PC-9 (cell line): ENCODE results near the gene MAP3K13.
"Not testable (repeated sequence)": the region's sequence is repeated elsewhere in the genome, so short reads cannot be mapped to it uniquely, and the experiment has no call there.

ENCODE experiments used
- EZH2 ChIP-seq: fragments of 200-600 bp; sonication (generic); IDR thresholded peaks from 2 replicates; pipeline ENCODE4 v1.8.0; 2017; ENCODE audit warnings: antibody characterized with exemption, low read depth
- TF ChIP-seq, protein P1 (sequence below): fragments of 200-600 bp; sonication (generic); conservative IDR thresholded peaks from 2 replicates; pipeline ENCODE4 v1.6.1; 2017; ENCODE audit warnings: mixed run types, antibody characterized with exemption, mild to moderate bottlenecking, moderate library complexity

DNA sequence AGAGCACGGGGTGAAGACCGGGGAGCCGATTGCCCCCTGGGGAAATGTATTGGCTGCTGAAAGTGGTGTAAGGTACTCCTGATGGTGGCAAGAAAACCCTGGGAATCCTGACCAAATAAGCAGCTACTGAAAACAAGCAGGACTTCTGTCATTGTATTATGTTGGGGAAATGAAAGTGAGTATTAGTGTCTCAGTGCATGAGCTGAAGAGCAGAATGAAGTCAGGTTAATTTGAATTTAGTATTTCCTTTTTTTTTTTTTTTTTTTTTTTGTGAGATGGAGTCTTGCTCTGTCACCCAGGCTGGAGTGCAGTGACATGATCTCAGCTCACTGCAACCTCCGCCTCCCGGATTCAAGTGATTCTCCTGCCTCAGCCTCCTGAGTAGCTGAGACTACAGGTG, 103.2 kb downstream of the MAP3K13 start:
- TF ChIP-seq, protein P1, sequence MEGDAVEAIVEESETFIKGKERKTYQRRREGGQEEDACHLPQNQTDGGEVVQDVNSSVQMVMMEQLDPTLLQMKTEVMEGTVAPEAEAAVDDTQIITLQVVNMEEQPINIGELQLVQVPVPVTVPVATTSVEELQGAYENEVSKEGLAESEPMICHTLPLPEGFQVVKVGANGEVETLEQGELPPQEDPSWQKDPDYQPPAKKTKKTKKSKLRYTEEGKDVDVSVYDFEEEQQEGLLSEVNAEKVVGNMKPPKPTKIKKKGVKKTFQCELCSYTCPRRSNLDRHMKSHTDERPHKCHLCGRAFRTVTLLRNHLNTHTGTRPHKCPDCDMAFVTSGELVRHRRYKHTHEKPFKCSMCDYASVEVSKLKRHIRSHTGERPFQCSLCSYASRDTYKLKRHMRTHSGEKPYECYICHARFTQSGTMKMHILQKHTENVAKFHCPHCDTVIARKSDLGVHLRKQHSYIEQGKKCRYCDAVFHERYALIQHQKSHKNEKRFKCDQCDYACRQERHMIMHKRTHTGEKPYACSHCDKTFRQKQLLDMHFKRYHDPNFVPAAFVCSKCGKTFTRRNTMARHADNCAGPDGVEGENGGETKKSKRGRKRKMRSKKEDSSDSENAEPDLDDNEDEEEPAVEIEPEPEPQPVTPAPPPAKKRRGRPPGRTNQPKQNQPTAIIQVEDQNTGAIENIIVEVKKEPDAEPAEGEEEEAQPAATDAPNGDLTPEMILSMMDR, result not testable (repeated sequence)
- not testable (repeated sequence) for TF ChIP-seq EZH2
